ENCODE measurements around the gene UROC1. TPM values are rescaled to one million over a fixed set of nuclear protein-coding genes. Genes with fewer than 3 reads are reported as not detected.

The UROC1 gene
- total RNA-seq, 2 experiments from 2014 or later: not detected

Other genes with a start within 250 kb of the UROC1 start
- gene KLF15, start 160.4 kb downstream of the UROC1 start, total RNA-seq: under 1 TPM; 0.40 to 0.46 TPM
- gene CFAP100, start 122.9 kb downstream of the UROC1 start, total RNA-seq: not detected
- 10 to 100 TPM; 18.2 to 19.1 TPM for gene ZXDC, start 41.9 kb downstream of the UROC1 start, total RNA-seq
- not detected for gene CHST13, start 6.4 kb upstream of the UROC1 start, total RNA-seq
- not detected for gene C3orf22, start 41.2 kb upstream of the UROC1 start, total RNA-seq
- 1 to 10 TPM; 1.3 to 2.0 TPM for gene TXNRD3, start 137.4 kb upstream of the UROC1 start, total RNA-seq
- 10 to 100 TPM; 12.7 to 13.1 TPM for gene CHCHD6, start 186.5 kb upstream of the UROC1 start, total RNA-seq